Neuronal stem cell (in vitro differentiated cells): ENCODE data around the gene CYP46A1.
A peak's percentile ranks its signal among the peaks of the same experiment; 100 is the strongest.

Source experiments
- DNase-seq: peaks from one replicate; pipeline ENCODE4 v3.0.0-alpha.2; 2013; ENCODE audit warnings: low spot score
- H2AFZ ChIP-seq: one replicate; pipeline ENCODE4 v1.6.1; 2013; ENCODE audit warnings: mild to moderate bottlenecking, low read length, inconsistent platforms
- H2AK5ac ChIP-seq: 2 replicates; pipeline ENCODE4 v1.6.1; 2013; ENCODE audit warnings: low read depth, mild to moderate bottlenecking, inconsistent platforms, low read length, moderate library complexity, mixed read lengths
- H2BK120ac ChIP-seq: 2 replicates; pipeline ENCODE4 v1.6.1; 2013; ENCODE audit warnings: low read depth, mild to moderate bottlenecking, inconsistent platforms, low read length, moderate library complexity, mixed read lengths
- H2BK12ac ChIP-seq: one replicate; pipeline ENCODE4 v1.6.1; 2013; ENCODE audit warnings: low read length, inconsistent platforms
- H2BK15ac ChIP-seq: 2 replicates; pipeline ENCODE4 v1.6.1; 2013; ENCODE audit warnings: mild to moderate bottlenecking, low read length, inconsistent platforms, mixed read lengths
- H2BK5ac ChIP-seq: one replicate; pipeline ENCODE4 v1.6.1; 2013; ENCODE audit warnings: inconsistent platforms, mild to moderate bottlenecking, low read length, moderate library complexity
- H3K14ac ChIP-seq: one replicate; pipeline ENCODE4 v1.6.1; 2013; ENCODE audit warnings: low read length, inconsistent platforms
- H3K18ac ChIP-seq: 2 replicates; pipeline ENCODE4 v1.6.1; 2013; ENCODE audit warnings: low read length, inconsistent platforms
- H3K23ac ChIP-seq: 2 replicates; pipeline ENCODE4 v1.6.1; 2013; ENCODE audit warnings: low read depth, mild to moderate bottlenecking, mixed read lengths, low read length, inconsistent platforms; ENCODE audit not compliant: poor library complexity
- H3K27ac ChIP-seq: replicated peaks from 3 replicates; pipeline ENCODE4 v1.5.1; 2013; ENCODE audit warnings: low read length, inconsistent platforms
- H3K27me3 ChIP-seq, 3 experiments: 2 replicates each; pipeline ENCODE4 v1.6.1; 2013; ENCODE audit warnings: low read length in 3 of 3, mild to moderate bottlenecking in 2 of 3, inconsistent platforms in 1 of 3, low read depth in 1 of 3, mixed read lengths in 1 of 3, moderate library complexity in 1 of 3; ENCODE audit not compliant: control insufficient read depth in 3 of 3, insufficient read depth in 3 of 3
- H3K36me3 ChIP-seq, 2 donors: replicated peaks in 1 of 2; 2 replicates each; pipeline ENCODE4 v1.6.1; 2013; ENCODE audit warnings: low read length in 2 of 2; ENCODE audit not compliant: control insufficient read depth in 2 of 2, insufficient read depth in 2 of 2
- H3K4ac ChIP-seq: 2 replicates; pipeline ENCODE4 v1.6.1; 2013; ENCODE audit warnings: inconsistent platforms, mild to moderate bottlenecking, low read length, moderate library complexity
- H3K4me1 ChIP-seq, 2 donors: 1 replicate in 1 of 2; 2 replicates in 1 of 2; pipeline ENCODE4 v1.6.1; 2013; ENCODE audit warnings: low read length in 2 of 2, low read depth in 1 of 2; ENCODE audit not compliant: control insufficient read depth in 2 of 2, insufficient read depth in 1 of 2
- H3K4me2 ChIP-seq: one replicate; pipeline ENCODE4 v1.6.1; 2013; ENCODE audit warnings: mild to moderate bottlenecking, low read length, inconsistent platforms; ENCODE audit not compliant: insufficient read depth, poor library complexity, severe bottlenecking
- H3K4me3 ChIP-seq, 2 donors: 2 replicates each; pipeline ENCODE4 v1.5.1; 2013; ENCODE audit warnings: low read length in 2 of 2, mild to moderate bottlenecking in 2 of 2, inconsistent platforms in 1 of 2, moderate library complexity in 1 of 2
- H3K79me1 ChIP-seq: one replicate; pipeline ENCODE4 v1.6.1; 2013; ENCODE audit warnings: low read depth, mild to moderate bottlenecking, inconsistent platforms, low read length, moderate library complexity
- H3K9ac ChIP-seq: one replicate; pipeline ENCODE4 v1.6.1; 2013; ENCODE audit warnings: mild to moderate bottlenecking, low read depth, low read length, inconsistent platforms; ENCODE audit not compliant: poor library complexity
- H3K9me3 ChIP-seq, 2 donors: replicated peaks in 1 of 2; 2 replicates each; pipeline versions ENCODE3 to v1.6.1; 2013; ENCODE audit warnings: low read length in 2 of 2, mild to moderate bottlenecking in 2 of 2, inconsistent platforms in 1 of 2, low read depth in 1 of 2, mixed read lengths in 1 of 2, moderate library complexity in 1 of 2; ENCODE audit not compliant: control insufficient read depth in 2 of 2, insufficient read depth in 1 of 2
- H4K8ac ChIP-seq: one replicate; pipeline ENCODE4 v1.6.1; 2013; ENCODE audit warnings: low read depth, mild to moderate bottlenecking, inconsistent platforms, low read length, moderate library complexity
- H4K91ac ChIP-seq: one replicate; pipeline ENCODE4 v1.6.1; 2013; ENCODE audit warnings: low read length, low read depth, mild to moderate bottlenecking, inconsistent platforms; ENCODE audit not compliant: poor library complexity
- WGBS, 2 donors: extraction: QIAGEN DNeasy Blood & Tissue Kit; methylation state at CpG; one replicate each; pipeline ENCODE4 v1.1.7; 2013; ENCODE audit warnings: missing lambda C conversion rate in 2 of 2, mixed read lengths in 1 of 2; ENCODE audit not compliant: insufficient read length in 2 of 2, insufficient replicate concordance in 1 of 2; ENCODE audit errors: extremely low coverage in 2 of 2; 5-methylcytosine and 5-hydroxymethylcytosine counted together

Gene CYP46A1

GRCh38 chr14:99756796-99757195 is 72.7 kb downstream of the CYP46A1 start:
- Histone ChIP-seq H3K4me3 (no peak overlapping the region), H2AK5ac (peak overlapping the region; percentile 53), H2BK5ac (no peak overlapping the region), H3K4me1 (peaks cover 15 to 36% of the 10 kb centered on the region in 2 donors), H2BK12ac (peak overlapping the region; percentile 86), H2AFZ (no peak overlapping the region), H4K8ac (no peak overlapping the region), H3K27ac (no peak overlapping the region), H3K14ac (no peak overlapping the region), H4K91ac (no peak overlapping the region), H3K4ac (no peak overlapping the region), H3K23ac (no peak overlapping the region), H3K36me3 (no peaks in the 10 kb centered on the region), H3K27me3 (peaks cover 0 to under 1% (median 0%) of the 10 kb centered on the region in 3 experiments), H3K79me1 (peaks cover 1% of the 10 kb centered on the region), H3K4me2 (no peak overlapping the region), H3K9ac (no peak overlapping the region), H3K18ac (no peak overlapping the region), H2BK15ac (peak overlapping the region; percentile 4), H2BK120ac (no peak overlapping the region), H3K9me3 (no peaks in the 10 kb centered on the region)
- WGBS, 2 donors = no CpG with 5 or more reads among the region's 21 CpGs
- no peak for DNase-seq

GRCh38 chr14:99757331-99758070 is 73.4 kb downstream of the CYP46A1 start:
- H4K91ac ChIP-seq = no peak overlapping the region
- no peak overlapping the region for H2BK15ac ChIP-seq
- no peak overlapping the region for H2BK5ac ChIP-seq
- no CpG with 5 or more reads among the region's 12 CpGs for WGBS, 2 donors
- no peaks in the 10 kb centered on the region for H3K36me3 ChIP-seq
- no peaks in the 10 kb centered on the region for H3K9me3 ChIP-seq
- H4K8ac ChIP-seq = no peak overlapping the region
- no peaks in the 10 kb centered on the region for H3K27me3 ChIP-seq
- H3K14ac ChIP-seq = no peak overlapping the region
- DNase-seq = no peak
- no peak overlapping the region for H2AK5ac ChIP-seq
- H2BK12ac ChIP-seq = no peak overlapping the region
- H3K4me2 ChIP-seq = no peak overlapping the region
- H3K27ac ChIP-seq = no peak overlapping the region
- H2AFZ ChIP-seq = no peak overlapping the region
- H3K4me1 ChIP-seq = peaks cover 15 to 29% of the 10 kb centered on the region in 2 donors
- H3K9ac ChIP-seq = no peak overlapping the region
- H3K4me3 ChIP-seq = no peak overlapping the region
- H2BK120ac ChIP-seq = no peak overlapping the region
- H3K4ac ChIP-seq = no peak overlapping the region
- H3K18ac ChIP-seq = no peak overlapping the region
- no peak overlapping the region for H3K23ac ChIP-seq
- H3K79me1 ChIP-seq = no peaks in the 10 kb centered on the region

GRCh38 chr14:99758121-99758821 is 74.2 kb downstream of the CYP46A1 start:
- Histone ChIP-seq H4K91ac (no peak overlapping the region), H3K4me3 (no peak overlapping the region), H3K23ac (peak overlapping the region; percentile 28), H3K4me1 (peaks cover 13 to 25% of the 10 kb centered on the region in 2 donors), H3K4me2 (no peak overlapping the region), H3K4ac (no peak overlapping the region), H4K8ac (no peak overlapping the region), H3K36me3 (no peaks in the 10 kb centered on the region), H2BK120ac (no peak overlapping the region), H2BK12ac (no peak overlapping the region), H3K9ac (no peak overlapping the region), H3K14ac (no peak overlapping the region), H3K9me3 (no peaks in the 10 kb centered on the region), H3K18ac (no peak overlapping the region), H2BK5ac (no peak overlapping the region), H2BK15ac (no peak overlapping the region), H3K79me1 (no peaks in the 10 kb centered on the region), H3K27ac (no peak overlapping the region), H2AFZ (peak overlapping the region; percentile 77), H3K27me3 (peaks cover 0 to 4% (median 0%) of the 10 kb centered on the region in 3 experiments), H2AK5ac (no peak overlapping the region)
- no peak for DNase-seq
- no CpG with 5 or more reads among the region's 11 CpGs for WGBS, 2 donors

GRCh38 chr14:99758872-99759545 is 74.9 kb downstream of the CYP46A1 start:
- Histone ChIP-seq H3K4me3 (no peak overlapping the region), H2AFZ (peak overlapping the region; percentile 77), H3K4ac (no peak overlapping the region), H3K14ac (no peak overlapping the region), H2AK5ac (peak overlapping the region; percentile 4), H2BK12ac (no peak overlapping the region), H3K4me1 (peaks cover 10 to 25% of the 10 kb centered on the region in 2 donors), H3K36me3 (no peaks in the 10 kb centered on the region), H3K18ac (no peak overlapping the region), H3K27ac (no peak overlapping the region), H3K9ac (no peak overlapping the region), H2BK120ac (no peak overlapping the region), H3K79me1 (no peaks in the 10 kb centered on the region), H4K91ac (no peak overlapping the region), H3K4me2 (no peak overlapping the region), H2BK5ac (no peak overlapping the region), H3K9me3 (no peaks in the 10 kb centered on the region), H3K23ac (no peak overlapping the region), H4K8ac (no peak overlapping the region), H2BK15ac (no peak overlapping the region), H3K27me3 (peaks cover 0 to 4% (median 0%) of the 10 kb centered on the region in 3 experiments)
- no peak for DNase-seq
- WGBS, 2 donors = no CpG with 5 or more reads among the region's 7 CpGs
